ENCODE measurements around the gene NPAS3.

Gene NPAS3

DNA sequence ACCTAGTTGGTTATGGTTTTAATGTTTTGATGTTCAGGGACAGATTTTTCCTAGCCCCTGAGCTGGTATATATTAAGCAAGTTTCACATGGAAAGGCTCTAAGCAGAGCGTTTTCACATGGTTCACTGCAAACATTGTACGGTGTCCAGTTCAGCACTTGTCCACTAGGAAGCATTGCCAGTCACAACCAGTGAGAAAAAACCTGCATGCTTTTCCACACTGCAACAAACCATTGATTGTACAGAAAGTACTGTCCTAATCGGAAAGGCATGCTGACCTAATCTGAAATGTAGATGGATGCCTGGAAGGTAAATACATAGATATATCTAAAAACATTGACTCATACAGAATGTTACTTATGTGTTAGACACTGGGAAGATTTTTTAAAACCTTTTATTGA, 25.0 kb upstream of the NPAS3 start:
- Histone ChIP-seq H3K4me2 (ENCODE audit: low read length) (no peak overlapping the region), H2AK5ac (ENCODE audit: low read length) (no peak overlapping the region), H3K9me3 (ENCODE audit: insufficient read depth, low read depth, low read length) (no peaks in the 10 kb centered on the region), H3K27ac (ENCODE audit: low read depth, low read length) (no peak overlapping the region), H2BK120ac (ENCODE audit: insufficient read depth, low read length, poor library complexity) (no peak overlapping the region), H3K79me1 (ENCODE audit: low read length) (no peaks in the 10 kb centered on the region), H3K14ac (ENCODE audit: low read length) (no peak overlapping the region), H3K18ac (ENCODE audit: low read length) (no peak overlapping the region), H3K27me3 (ENCODE audit: insufficient read depth, low read length) (no peaks in the 10 kb centered on the region), H3K23ac (ENCODE audit: low read length) (no peak overlapping the region), H3K4ac (ENCODE audit: low read depth, low read length) (no peak overlapping the region), H3K36me3 (ENCODE audit: control insufficient read depth in 1 of 2, insufficient read depth in 2 of 2, low read length in 2 of 2) (no peaks in the 10 kb centered on the region), H2BK12ac (ENCODE audit: low read length) (no peak overlapping the region), H2BK5ac (ENCODE audit: low read depth, low read length, poor library complexity) (no peak overlapping the region), H3K79me2 (ENCODE audit: control insufficient read depth, insufficient read depth, low read length, poor library complexity) (no peaks in the 10 kb centered on the region), H3K9ac (ENCODE audit: low read length) (no peak overlapping the region), H2AFZ (ENCODE audit: insufficient read depth, low read length, poor library complexity) (no peak overlapping the region), H4K91ac (ENCODE audit: low read depth, low read length) (no peak overlapping the region), H3K4me1 (ENCODE audit: control insufficient read depth in 1 of 2, insufficient read depth in 2 of 2, low read length in 2 of 2) (peaks cover 0 to 4% of the 10 kb centered on the region in 2 experiments), H4K8ac (ENCODE audit: low read depth, low read length) (no peak overlapping the region), H3K4me3 (ENCODE audit: low read depth, low read length) (no peak overlapping the region), H4K12ac (ENCODE audit: low read depth, low read length) (no peak overlapping the region)
- WGBS (ENCODE audit: extremely low coverage, insufficient coverage, insufficient read length), result no CpG with 5 or more reads among the region's 3 CpGs
- peak; percentile 69 to 95 for DNase-seq

- WGBS (ENCODE audit: extremely low coverage, insufficient coverage, insufficient read length), result no CpG with 5 or more reads among the region's 6 CpGs
- no peaks in the 10 kb centered on the region for H3K9me3 ChIP-seq (ENCODE audit: insufficient read depth, low read depth, low read length)
- H2BK120ac ChIP-seq (ENCODE audit: insufficient read depth, low read length, poor library complexity), result no peak overlapping the region
- no peak overlapping the region for H3K23ac ChIP-seq (ENCODE audit: low read length)
- H3K79me1 ChIP-seq (ENCODE audit: low read length), result no peaks in the 10 kb centered on the region
- no peak overlapping the region for H4K12ac ChIP-seq (ENCODE audit: low read depth, low read length)
- no peak overlapping the region for H2BK12ac ChIP-seq (ENCODE audit: low read length)
- no peak overlapping the region for H2AFZ ChIP-seq (ENCODE audit: insufficient read depth, low read length, poor library complexity)
- no peak overlapping the region for H3K4me3 ChIP-seq (ENCODE audit: low read depth, low read length)
- no peak overlapping the region for H3K14ac ChIP-seq (ENCODE audit: low read length)
- peak in 1 of 2 donors; percentile 75 for DNase-seq
- H4K91ac ChIP-seq (ENCODE audit: low read depth, low read length), result no peak overlapping the region
- no peak overlapping the region for H3K4me2 ChIP-seq (ENCODE audit: low read length)
- H3K4ac ChIP-seq (ENCODE audit: low read depth, low read length), result no peak overlapping the region
- no peak overlapping the region for H3K9ac ChIP-seq (ENCODE audit: low read length)
- no peaks in the 10 kb centered on the region for H3K27me3 ChIP-seq (ENCODE audit: insufficient read depth, low read length)
- no peak overlapping the region for H3K27ac ChIP-seq (ENCODE audit: low read depth, low read length)
- H4K8ac ChIP-seq (ENCODE audit: low read depth, low read length), result no peak overlapping the region
- no peak overlapping the region for H2BK5ac ChIP-seq (ENCODE audit: low read depth, low read length, poor library complexity)
- H3K18ac ChIP-seq (ENCODE audit: low read length), result no peak overlapping the region
- no peak overlapping the region for H2AK5ac ChIP-seq (ENCODE audit: low read length)
- peaks cover 0 to 4% of the 10 kb centered on the region in 2 experiments for H3K4me1 ChIP-seq (ENCODE audit: control insufficient read depth in 1 of 2, insufficient read depth in 2 of 2, low read length in 2 of 2)
- H3K36me3 ChIP-seq (ENCODE audit: control insufficient read depth in 1 of 2, insufficient read depth in 2 of 2, low read length in 2 of 2), result no peaks in the 10 kb centered on the region
- no peaks in the 10 kb centered on the region for H3K79me2 ChIP-seq (ENCODE audit: control insufficient read depth, insufficient read depth, low read length, poor library complexity)
These were observed 24.3 kb upstream of the NPAS3 start for GRCh38 chr14:32914391-32914790.

GRCh38 chr14:32920696-32921276, 17.9 kb upstream of the NPAS3 start:
- no peak overlapping the region for H3K4me2 ChIP-seq (ENCODE audit: low read length)
- no peaks in the 10 kb centered on the region for H3K27me3 ChIP-seq (ENCODE audit: insufficient read depth, low read length)
- no peak overlapping the region for H3K14ac ChIP-seq (ENCODE audit: low read length)
- no peaks in the 10 kb centered on the region for H3K36me3 ChIP-seq (ENCODE audit: control insufficient read depth in 1 of 2, insufficient read depth in 2 of 2, low read length in 2 of 2)
- H3K4me1 ChIP-seq (ENCODE audit: control insufficient read depth in 1 of 2, insufficient read depth in 2 of 2, low read length in 2 of 2), result no peaks in the 10 kb centered on the region
- no peak overlapping the region for H2BK5ac ChIP-seq (ENCODE audit: low read depth, low read length, poor library complexity)
- no CpG with 5 or more reads among the region's 6 CpGs for WGBS (ENCODE audit: extremely low coverage, insufficient coverage, insufficient read length)
- H3K23ac ChIP-seq (ENCODE audit: low read length), result no peak overlapping the region
- H2AFZ ChIP-seq (ENCODE audit: insufficient read depth, low read length, poor library complexity), result no peak overlapping the region
- no peak overlapping the region for H4K8ac ChIP-seq (ENCODE audit: low read depth, low read length)
- H4K91ac ChIP-seq (ENCODE audit: low read depth, low read length), result no peak overlapping the region
- DNase-seq, result no peak
- no peaks in the 10 kb centered on the region for H3K79me1 ChIP-seq (ENCODE audit: low read length)
- no peak overlapping the region for H2BK120ac ChIP-seq (ENCODE audit: insufficient read depth, low read length, poor library complexity)
- no peak overlapping the region for H3K4ac ChIP-seq (ENCODE audit: low read depth, low read length)
- H3K18ac ChIP-seq (ENCODE audit: low read length), result no peak overlapping the region
- H3K79me2 ChIP-seq (ENCODE audit: control insufficient read depth, insufficient read depth, low read length, poor library complexity), result no peaks in the 10 kb centered on the region
- H3K9me3 ChIP-seq (ENCODE audit: insufficient read depth, low read depth, low read length), result no peaks in the 10 kb centered on the region
- no peak overlapping the region for H3K27ac ChIP-seq (ENCODE audit: low read depth, low read length)
- H3K4me3 ChIP-seq (ENCODE audit: low read depth, low read length), result no peak overlapping the region
- no peak overlapping the region for H3K9ac ChIP-seq (ENCODE audit: low read length)
- H2AK5ac ChIP-seq (ENCODE audit: low read length), result no peak overlapping the region
- no peak overlapping the region for H2BK12ac ChIP-seq (ENCODE audit: low read length)
- H4K12ac ChIP-seq (ENCODE audit: low read depth, low read length), result no peak overlapping the region

- H3K14ac ChIP-seq (ENCODE audit: low read length), result no peak overlapping the region
- no peak overlapping the region for H2BK12ac ChIP-seq (ENCODE audit: low read length)
- H3K4ac ChIP-seq (ENCODE audit: low read depth, low read length), result no peak overlapping the region
- H3K36me3 ChIP-seq (ENCODE audit: control insufficient read depth in 1 of 2, insufficient read depth in 2 of 2, low read length in 2 of 2), result no peaks in the 10 kb centered on the region
- H3K9ac ChIP-seq (ENCODE audit: low read length), result no peak overlapping the region
- no peak overlapping the region for H3K18ac ChIP-seq (ENCODE audit: low read length)
- H3K27me3 ChIP-seq (ENCODE audit: insufficient read depth, low read length), result no peaks in the 10 kb centered on the region
- H4K12ac ChIP-seq (ENCODE audit: low read depth, low read length), result no peak overlapping the region
- no peaks in the 10 kb centered on the region for H3K9me3 ChIP-seq (ENCODE audit: insufficient read depth, low read depth, low read length)
- H3K23ac ChIP-seq (ENCODE audit: low read length), result no peak overlapping the region
- H4K8ac ChIP-seq (ENCODE audit: low read depth, low read length), result no peak overlapping the region
- H2AFZ ChIP-seq (ENCODE audit: insufficient read depth, low read length, poor library complexity), result no peak overlapping the region
- no peaks in the 10 kb centered on the region for H3K4me1 ChIP-seq (ENCODE audit: control insufficient read depth in 1 of 2, insufficient read depth in 2 of 2, low read length in 2 of 2)
- H3K4me3 ChIP-seq (ENCODE audit: low read depth, low read length), result no peak overlapping the region
- no peak overlapping the region for H4K91ac ChIP-seq (ENCODE audit: low read depth, low read length)
- no peak overlapping the region for H3K27ac ChIP-seq (ENCODE audit: low read depth, low read length)
- DNase-seq, result no peak
- no peaks in the 10 kb centered on the region for H3K79me2 ChIP-seq (ENCODE audit: control insufficient read depth, insufficient read depth, low read length, poor library complexity)
- no peak overlapping the region for H2AK5ac ChIP-seq (ENCODE audit: low read length)
- H2BK5ac ChIP-seq (ENCODE audit: low read depth, low read length, poor library complexity), result no peak overlapping the region
- H2BK120ac ChIP-seq (ENCODE audit: insufficient read depth, low read length, poor library complexity), result no peak overlapping the region
- no peak overlapping the region for H3K4me2 ChIP-seq (ENCODE audit: low read length)
- no peaks in the 10 kb centered on the region for H3K79me1 ChIP-seq (ENCODE audit: low read length)
These were observed 13.2 kb upstream of the NPAS3 start for GRCh38 chr14:32925439-32925838.

All from trophoblast cell (in vitro differentiated cells and primary cell).